Neural cell (in vitro differentiated cells): ENCODE results near the gene INHBC. TPM values are rescaled to one million over a fixed set of nuclear protein-coding genes. Genes with fewer than 3 reads are reported as not detected.

Source experiments
- H2AFZ ChIP-seq: fragments of 200-600, 300-800 bp; sonication (generic), shearing (Covaris generic); 2 replicates; pipeline ENCODE4 v1.6.0; 2014; ENCODE audit warnings: low read depth, mild to moderate bottlenecking, antibody characterized with exemption, low read length, moderate library complexity
- H3F3A ChIP-seq: fragments of 200-600 bp; shearing (Covaris generic); 2 replicates; pipeline ENCODE4 v1.6.1; 2016; ENCODE audit warnings: mild to moderate bottlenecking, moderate library complexity, mixed read lengths, antibody characterized with exemption, low read length; ENCODE audit not compliant: insufficient read depth, poor library complexity, severe bottlenecking
- H3K27ac ChIP-seq: fragments of 200-600, 300-800 bp; sonication (generic), shearing (Covaris generic); 2 replicates; pipeline ENCODE4 v1.5.1; 2014; ENCODE audit warnings: mild to moderate bottlenecking, low read length, moderate library complexity
- H3K27me3 ChIP-seq: fragments of 300-800, 200-600 bp; sonication (generic), shearing (Covaris generic); 2 replicates; pipeline ENCODE4 v1.6.0; 2014; ENCODE audit warnings: mild to moderate bottlenecking, low read depth, low read length, moderate library complexity; ENCODE audit not compliant: insufficient read depth
- H3K36me3 ChIP-seq: fragments of 300-800, 200-600 bp; sonication (generic), shearing (Covaris generic); 2 replicates; pipeline ENCODE4 v1.5.1; 2014; ENCODE audit warnings: mild to moderate bottlenecking, antibody characterized with exemption, low read length, moderate library complexity; ENCODE audit not compliant: insufficient read depth
- H3K4me2 ChIP-seq: fragments of 300-800, 200-600 bp; sonication (generic), shearing (Covaris generic); 2 replicates; pipeline ENCODE4 v1.6.0; 2014; ENCODE audit warnings: mild to moderate bottlenecking, low read length
- H3K4me3 ChIP-seq: fragments of 300-800, 200-600 bp; sonication (generic), shearing (Covaris generic); 2 replicates; pipeline ENCODE4 v1.5.1; 2014; ENCODE audit warnings: mild to moderate bottlenecking, low read length, moderate library complexity
- H3K79me2 ChIP-seq: fragments of 200-600 bp; shearing (Covaris generic); replicated peaks from 2 replicates; pipeline ENCODE4 v1.6.0; 2014; ENCODE audit warnings: mild to moderate bottlenecking, low read length, moderate library complexity; ENCODE audit not compliant: insufficient read depth
- H3K9ac ChIP-seq: fragments of 300-800, 200-600 bp; sonication (generic), shearing (Covaris generic); 2 replicates; pipeline ENCODE4 v1.6.1; 2016; ENCODE audit warnings: mild to moderate bottlenecking, low read length, mixed read lengths
- H3K9me2 ChIP-seq: fragments of 200-600 bp; shearing (Covaris generic); 2 replicates; pipeline ENCODE4 v1.6.1; 2016; ENCODE audit warnings: mild to moderate bottlenecking, low read length, mixed read lengths; ENCODE audit not compliant: insufficient read depth
- H3K9me3 ChIP-seq: fragments of 200-600, 300-800 bp; sonication (generic), shearing (Covaris generic); 2 replicates; pipeline ENCODE4 v1.6.1; 2016; ENCODE audit warnings: mild to moderate bottlenecking, mixed run types, low read length, moderate library complexity, mixed read lengths
- H4K20me1 ChIP-seq: fragments of 200-600 bp; shearing (Covaris generic); 2 replicates; pipeline ENCODE4 v1.6.1; 2016; ENCODE audit warnings: mild to moderate bottlenecking, mixed run types; ENCODE audit not compliant: insufficient read depth
- CTCF ChIP-seq: fragments of 450-650 bp; IDR thresholded peaks from 2 replicates; pipeline ENCODE4 v1.5.1; 2014; ENCODE audit warnings: antibody characterized with exemption, mild to moderate bottlenecking, moderate library complexity; ENCODE audit not compliant: poor library complexity, severe bottlenecking
- EP300 ChIP-seq: fragments of 450-650 bp; conservative IDR thresholded peaks from 2 replicates; pipeline ENCODE4 v1.6.1; 2014; ENCODE audit warnings: antibody characterized with exemption, mild to moderate bottlenecking, moderate library complexity; ENCODE audit not compliant: poor library complexity, severe bottlenecking
- EZH2 ChIP-seq: fragments of 200-600, 300-800 bp; shearing (Covaris generic), sonication (generic); IDR thresholded peaks from 2 replicates; pipeline ENCODE4 v1.6.1; 2014; ENCODE audit warnings: antibody characterized with exemption, low read length, borderline replicate concordance, mild to moderate bottlenecking; ENCODE audit not compliant: insufficient read depth, poor library complexity, severe bottlenecking
- MXI1 ChIP-seq: fragments of 450-650 bp; conservative IDR thresholded peaks from 2 replicates; pipeline ENCODE4 v1.6.1; 2014; ENCODE audit warnings: antibody characterized with exemption, mild to moderate bottlenecking; ENCODE audit not compliant: poor library complexity, severe bottlenecking
- POLR2AphosphoS5 ChIP-seq: IDR thresholded peaks from 2 replicates; pipeline ENCODE4 v1.6.1; 2012
- RAD21 ChIP-seq: fragments of 450-650 bp; conservative IDR thresholded peaks from 2 replicates; pipeline ENCODE4 v1.6.1; 2014; ENCODE audit warnings: antibody characterized with exemption, mild to moderate bottlenecking, moderate library complexity
- REST ChIP-seq: IDR thresholded peaks from 2 replicates; pipeline ENCODE4 v1.6.1; 2012; ENCODE audit warnings: borderline replicate concordance
- SMC3 ChIP-seq: fragments of 450-650 bp; conservative IDR thresholded peaks from 2 replicates; pipeline ENCODE4 v1.6.1; 2014; ENCODE audit warnings: antibody characterized with exemption, mild to moderate bottlenecking, moderate library complexity; ENCODE audit not compliant: poor library complexity
- TAF1 ChIP-seq: IDR thresholded peaks from 2 replicates; pipeline ENCODE4 v1.6.1; 2012; ENCODE audit warnings: low read depth
- polyA plus RNA-seq: library from polyadenylated mRNA; depleted of rRNA; stranded (reverse); fragments of >200 nt; gene quantifications from 2 replicates; pipeline ENCODE4 v1.2.3, GENCODE V29; 2014

The INHBC gene
- polyA plus RNA-seq, 1 donor from 2014 or later, result not detected

- Histone ChIP-seq H3K9me3 (no peaks in the 10 kb centered on the region), H3F3A (no peaks in the 10 kb centered on the region), H3K9ac (no peak overlapping the region), H3K4me3 (no peak overlapping the region), H3K9me2 (no peaks in the 10 kb centered on the region), H4K20me1 (no peaks in the 10 kb centered on the region), H3K4me2 (no peak overlapping the region), H3K27me3 (peaks cover under 1% of the 10 kb centered on the region), H3K27ac (no peak overlapping the region), H2AFZ (no peak overlapping the region), H3K79me2 (no peaks in the 10 kb centered on the region), H3K36me3 (no peaks in the 10 kb centered on the region)
- TF ChIP-seq POLR2AphosphoS5 (no peak), CTCF (no peak), TAF1 (no peak), SMC3 (no peak), REST (no peak), MXI1 (no peak), EP300 (no peak), RAD21 (no peak)
Observed at GRCh38 chr12:57454213-57454565, 19.6 kb downstream of the INHBC start.

GRCh38 chr12:57454566-57455373 is 20.2 kb downstream of the INHBC start, which contains the start of gene INHBE:
INHBE (plus strand) TSS chr12:57455307; CDS start chr12:57455537, 230 bp downstream.
- H3K27me3 ChIP-seq, result peaks cover 6% of the 10 kb centered on the region
- H3K4me2 ChIP-seq, result no peak within 1 kb of the TSS
- TF ChIP-seq MXI1 (no peak), CTCF (no peak), REST (no peak), RAD21 (no peak), EP300 (no peak), POLR2AphosphoS5 (no peak), SMC3 (no peak), TAF1 (no peak), EZH2 (no peak)
- H3K9ac ChIP-seq, result no peak within 1 kb of the TSS
- no peaks in the 10 kb centered on the region for H3K9me3 ChIP-seq
- H3K27ac ChIP-seq, result no peak within 1 kb of the TSS
- H3F3A ChIP-seq, result no peaks in the 10 kb centered on the region
- H2AFZ ChIP-seq, result no peak within 1 kb of the TSS
- no peaks in the 10 kb centered on the region for H3K36me3 ChIP-seq
- no peaks in the 10 kb centered on the region for H4K20me1 ChIP-seq
- no peak within 1 kb of the TSS for H3K4me3 ChIP-seq
- H3K79me2 ChIP-seq, result no peaks in the 10 kb centered on the region
- H3K9me2 ChIP-seq, result no peaks in the 10 kb centered on the region
